Smooth muscle cell (in vitro differentiated cells): Measurements from ENCODE around the gene PNMA5. TPM values are rescaled to one million over a fixed set of nuclear protein-coding genes. Genes with fewer than 3 reads are reported as not detected.

Experiments
- DNase-seq: peaks from one replicate; lab custom pipeline; 2025; ENCODE audit not compliant: unreplicated experiment; lab: John Stamatoyannopoulos, UW
- H2AFZ ChIP-seq: fragments of 200-600 bp; sonication (generic); 2 replicates; pipeline ENCODE4 v1.6.0; 2016; ENCODE audit warnings: antibody characterized with exemption, low read depth, mild to moderate bottlenecking
- H3F3A ChIP-seq: fragments of 200-600 bp; sonication (generic); 2 replicates; pipeline ENCODE4 v1.6.0; 2017; ENCODE audit warnings: antibody characterized with exemption, low read depth
- H3K27ac ChIP-seq: fragments of 200-600 bp; sonication (generic); 2 replicates; pipeline ENCODE4 v1.5.1; 2016; ENCODE audit warnings: low read depth, mild to moderate bottlenecking
- H3K27me3 ChIP-seq: fragments of 200-600 bp; sonication (generic); 2 replicates; pipeline ENCODE4 v1.6.1; 2016; ENCODE audit warnings: low read depth, mild to moderate bottlenecking
- H3K36me3 ChIP-seq: fragments of 200-600 bp; sonication (generic); 2 replicates; pipeline ENCODE4 v1.5.1; 2016; ENCODE audit warnings: low read depth
- H3K4me1 ChIP-seq: fragments of 200-600 bp; sonication (generic); 2 replicates; pipeline ENCODE4 v1.5.1; 2016; ENCODE audit warnings: low read depth
- H3K4me2 ChIP-seq: fragments of 200-600 bp; sonication (generic); 2 replicates; pipeline ENCODE4 v1.6.0; 2016; ENCODE audit warnings: mild to moderate bottlenecking
- H3K4me3 ChIP-seq: fragments of 200-600 bp; sonication (generic); 2 replicates; pipeline ENCODE4 v1.5.1; 2016; ENCODE audit warnings: mild to moderate bottlenecking
- H3K79me2 ChIP-seq: fragments of 200-600 bp; sonication (generic); 2 replicates; pipeline ENCODE4 v1.6.0; 2016; ENCODE audit warnings: low read depth, mild to moderate bottlenecking
- H3K9ac ChIP-seq: fragments of 200-600 bp; sonication (generic); 2 replicates; pipeline ENCODE4 v1.6.0; 2016; ENCODE audit warnings: low read depth
- H3K9me3 ChIP-seq: fragments of 200-600 bp; sonication (generic); replicated peaks from 2 replicates; pipeline ENCODE4 v1.5.1; 2016; ENCODE audit warnings: low read depth
- H4K20me1 ChIP-seq: fragments of 200-600 bp; sonication (generic); 2 replicates; pipeline ENCODE4 v1.6.0; 2016; ENCODE audit warnings: low read depth
- WGBS: methylation state at CpG from one replicate; pipeline ENCODE4 v1.1.7; 2016; ENCODE audit warnings: low lambda C conversion rate; 5-methylcytosine and 5-hydroxymethylcytosine counted together
- polyA plus RNA-seq: library from polyadenylated mRNA; unstranded; fragments of >200 nt; fragmentation: Nextera tagmentation; extraction: Ambion mirVana; gene quantifications from 2 replicates; pipeline ENCODE4 v1.2.1, GENCODE V29; 2016
- total RNA-seq: library from RNA; depleted of rRNA; stranded (reverse); fragments of >200 nt; gene quantifications from 2 replicates; pipeline ENCODE4 v1.2.3, GENCODE V29; 2014
- TF ChIP-seq, protein P1 (sequence below): fragments of 200-600 bp; sonication (generic); IDR thresholded peaks from 2 replicates; pipeline ENCODE4 v1.5.1; 2017; ENCODE audit warnings: borderline replicate concordance, mild to moderate bottlenecking, antibody characterized with exemption; ENCODE audit not compliant: insufficient read depth, poor library complexity, severe bottlenecking

The PNMA5 gene
- total and polyA plus RNA-seq, 2 experiments from 2014 or later, result not detected

GRCh38 chrX:152945021-152945979 lies 48.6 kb downstream of the PNMA5 start:
- Histone ChIP-seq H3K27ac (no peak overlapping the region), H3K27me3 (no peaks in the 10 kb centered on the region), H3K79me2 (no peaks in the 10 kb centered on the region), H3K36me3 (no peaks in the 10 kb centered on the region), H3K9me3 (no peaks in the 10 kb centered on the region), H3F3A (no peaks in the 10 kb centered on the region), H3K4me1 (no peaks in the 10 kb centered on the region), H4K20me1 (no peaks in the 10 kb centered on the region), H3K4me3 (no peak overlapping the region), H3K9ac (no peak overlapping the region), H3K4me2 (no peak overlapping the region), H2AFZ (no peak overlapping the region)
- no peak for DNase-seq
- WGBS, result 89% methylated on average over 11 of the region's 11 CpGs
- TF ChIP-seq, protein P1, sequence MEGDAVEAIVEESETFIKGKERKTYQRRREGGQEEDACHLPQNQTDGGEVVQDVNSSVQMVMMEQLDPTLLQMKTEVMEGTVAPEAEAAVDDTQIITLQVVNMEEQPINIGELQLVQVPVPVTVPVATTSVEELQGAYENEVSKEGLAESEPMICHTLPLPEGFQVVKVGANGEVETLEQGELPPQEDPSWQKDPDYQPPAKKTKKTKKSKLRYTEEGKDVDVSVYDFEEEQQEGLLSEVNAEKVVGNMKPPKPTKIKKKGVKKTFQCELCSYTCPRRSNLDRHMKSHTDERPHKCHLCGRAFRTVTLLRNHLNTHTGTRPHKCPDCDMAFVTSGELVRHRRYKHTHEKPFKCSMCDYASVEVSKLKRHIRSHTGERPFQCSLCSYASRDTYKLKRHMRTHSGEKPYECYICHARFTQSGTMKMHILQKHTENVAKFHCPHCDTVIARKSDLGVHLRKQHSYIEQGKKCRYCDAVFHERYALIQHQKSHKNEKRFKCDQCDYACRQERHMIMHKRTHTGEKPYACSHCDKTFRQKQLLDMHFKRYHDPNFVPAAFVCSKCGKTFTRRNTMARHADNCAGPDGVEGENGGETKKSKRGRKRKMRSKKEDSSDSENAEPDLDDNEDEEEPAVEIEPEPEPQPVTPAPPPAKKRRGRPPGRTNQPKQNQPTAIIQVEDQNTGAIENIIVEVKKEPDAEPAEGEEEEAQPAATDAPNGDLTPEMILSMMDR, result no peak

DNA sequence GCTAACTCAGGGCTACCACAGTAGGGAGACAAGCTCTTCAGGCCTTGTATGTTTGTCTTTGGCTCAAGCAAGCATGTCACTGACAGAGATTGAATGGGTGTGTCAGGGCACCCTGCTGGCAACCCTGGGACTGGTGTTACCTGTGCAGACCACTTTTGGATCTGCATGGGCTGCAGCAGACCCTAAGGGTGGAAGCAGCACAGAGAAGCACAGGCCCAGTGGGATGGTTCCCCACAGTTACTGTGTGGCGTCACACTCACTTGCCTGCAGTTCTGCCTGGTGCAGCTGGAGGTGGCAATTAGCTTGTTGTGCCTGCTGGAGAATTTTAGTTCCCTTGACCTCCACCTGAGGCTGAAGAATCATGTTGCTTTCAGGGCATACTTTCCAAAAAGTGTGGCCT lies 50.1 kb downstream of the PNMA5 start:
- no peak overlapping the region for H3K27ac ChIP-seq
- WGBS, result 100% methylated on average over 1 of the region's 1 CpG
- no peak for DNase-seq

GRCh38 chrX:152942077-152942442 lies 51.9 kb downstream of the PNMA5 start:
- no peak for DNase-seq
- peak overlapping the region; percentile 49 for H3K4me3 ChIP-seq
- 63% methylated on average over 11 of the region's 11 CpGs for whole genome bisulfite sequencing

More for the DNA sequence above, 50.1 kb downstream of the PNMA5 start:
- H3K79me2 ChIP-seq, result no peaks in the 10 kb centered on the region
- no peak overlapping the region for H2AFZ ChIP-seq
- TF ChIP-seq, protein P1, result no peak
- H3K9ac ChIP-seq, result no peak overlapping the region
- no peaks in the 10 kb centered on the region for H3K9me3 ChIP-seq
- no peak overlapping the region for H3K4me3 ChIP-seq
- no peak overlapping the region for H3K4me2 ChIP-seq
- H3K4me1 ChIP-seq, result no peaks in the 10 kb centered on the region
- H4K20me1 ChIP-seq, result no peaks in the 10 kb centered on the region
- no peaks in the 10 kb centered on the region for H3K27me3 ChIP-seq
- H3F3A ChIP-seq, result no peaks in the 10 kb centered on the region
- H3K36me3 ChIP-seq, result no peaks in the 10 kb centered on the region

More at GRCh38 chrX:152942077-152942442, 51.9 kb downstream of the PNMA5 start:
- H3K4me1 ChIP-seq, result no peaks in the 10 kb centered on the region
- H3K27ac ChIP-seq, result peak overlapping the region; percentile 52
- no peaks in the 10 kb centered on the region for H3K36me3 ChIP-seq
- no peaks in the 10 kb centered on the region for H3K79me2 ChIP-seq
- H4K20me1 ChIP-seq, result no peaks in the 10 kb centered on the region
- peak overlapping the region; percentile 66 for H2AFZ ChIP-seq
- peak overlapping the region; percentile 66 for H3K9ac ChIP-seq
- H3F3A ChIP-seq, result no peaks in the 10 kb centered on the region
- no peaks in the 10 kb centered on the region for H3K27me3 ChIP-seq
- TF ChIP-seq, protein P1, result no peak
- peak overlapping the region; percentile 82 for H3K4me2 ChIP-seq
- no peaks in the 10 kb centered on the region for H3K9me3 ChIP-seq
